Measurements from ENCODE around the gene OR2AJ1. TPM values are rescaled to one million over a fixed set of nuclear protein-coding genes. Genes with fewer than 3 reads are reported as not detected.
A peak's percentile ranks its signal among the peaks of the same experiment; 100 is the strongest.
"Not testable (repeated sequence)": the region's sequence is repeated elsewhere in the genome, so short reads cannot be mapped to it uniquely, and the experiment has no call there.

Gene OR2AJ1
- total RNA-seq, 2 donors from 2014 or later, result not detected

GRCh38 chr1:247933989-247934388, 9.3 kb downstream of the OR2AJ1 start:
- no peak overlapping the region for H3K27ac ChIP-seq
- H3K9me3 ChIP-seq, result no peaks in the 10 kb centered on the region
- H3K4me1 ChIP-seq (replicated peaks), result no peaks in the 10 kb centered on the region
- H3K4me3 ChIP-seq, result no peak overlapping the region
- no peak for TF ChIP-seq CTCF (IDR thresholded peaks at IDR 0.05)
- no peak for TF ChIP-seq POLR2A (IDR thresholded peaks at IDR 0.05)
- TF ChIP-seq POLR2AphosphoS5 (IDR thresholded peaks at IDR 0.05), result no peak
- H3K27me3 ChIP-seq (replicated peaks; ENCODE audit: insufficient read depth), result no peaks in the 10 kb centered on the region
- no peaks in the 10 kb centered on the region for H3K36me3 ChIP-seq
- 91% methylated on average over 8 of the region's 8 CpGs for whole genome bisulfite sequencing
- no peak for DNase-seq (ENCODE audit: low spot score)
- intact Hi-C loops (cut with DNase I), result no loop called here

GRCh38 chr1:247935781-247936180, 11.1 kb downstream of the OR2AJ1 start:
- Histone ChIP-seq H3K4me3 (no peak overlapping the region), H3K9me3 (no peaks in the 10 kb centered on the region), H3K27me3 (replicated peaks; ENCODE audit: insufficient read depth) (no peaks in the 10 kb centered on the region), H3K27ac (no peak overlapping the region), H3K4me1 (replicated peaks) (no peaks in the 10 kb centered on the region), H3K36me3 (no peaks in the 10 kb centered on the region)
- TF ChIP-seq CTCF (IDR thresholded peaks at IDR 0.05) (no peak), POLR2A (IDR thresholded peaks at IDR 0.05) (no peak), POLR2AphosphoS5 (IDR thresholded peaks at IDR 0.05) (no peak)
- WGBS, result 93% methylated on average over 9 of the region's 9 CpGs
- intact Hi-C loops (cut with DNase I), result no loop called here
- DNase-seq (ENCODE audit: low spot score), result no peak

GRCh38 chr1:247936415-247936814, 11.7 kb downstream of the OR2AJ1 start:
- no peak for TF ChIP-seq POLR2AphosphoS5 (IDR thresholded peaks at IDR 0.05)
- TF ChIP-seq POLR2A (IDR thresholded peaks at IDR 0.05), result no peak
- TF ChIP-seq CTCF (IDR thresholded peaks at IDR 0.05), result no peak
- intact Hi-C loops (cut with DNase I), result no loop called here
- Histone ChIP-seq H3K4me3 (no peak overlapping the region), H3K36me3 (no peaks in the 10 kb centered on the region), H3K27ac (no peak overlapping the region), H3K27me3 (replicated peaks; ENCODE audit: insufficient read depth) (no peaks in the 10 kb centered on the region), H3K4me1 (replicated peaks) (no peaks in the 10 kb centered on the region), H3K9me3 (no peaks in the 10 kb centered on the region)
- DNase-seq (ENCODE audit: low spot score), result no peak
- WGBS, result 90% methylated on average over 18 of the region's 18 CpGs

GRCh38 chr1:247936965-247937734, 12.5 kb downstream of the OR2AJ1 start:
- H3K36me3 ChIP-seq; H3K27me3 ChIP-seq (replicated peaks; ENCODE audit: insufficient read depth); H3K27ac ChIP-seq; intact Hi-C loops (cut with DNase I); H3K4me1 ChIP-seq (replicated peaks); H3K9me3 ChIP-seq: not testable (repeated sequence)
- 19% methylated on average over 41 of the region's 44 CpGs for WGBS
- peak overlapping the region; percentile 11 to 25 for H3K4me3 ChIP-seq
- peak in 3 of 4 experiments; percentile 42 to 74 (median 62) for TF ChIP-seq CTCF (IDR thresholded peaks at IDR 0.05)
- TF ChIP-seq POLR2AphosphoS5 (IDR thresholded peaks at IDR 0.05), result peak; percentile 22
- DNase-seq (ENCODE audit: low spot score), result peak; percentile 35

GRCh38 chr1:247942624-247943023, 17.9 kb downstream of the OR2AJ1 start:
- H3K36me3 ChIP-seq, result no peaks in the 10 kb centered on the region
- TF ChIP-seq POLR2AphosphoS5 (IDR thresholded peaks at IDR 0.05) (no peak), POLR2A (IDR thresholded peaks at IDR 0.05) (no peak), CTCF (IDR thresholded peaks at IDR 0.05) (no peak)
- H3K9me3 ChIP-seq, result no peaks in the 10 kb centered on the region
- intact Hi-C loops (cut with DNase I), result no loop called here
- no peaks in the 10 kb centered on the region for H3K27me3 ChIP-seq (replicated peaks; ENCODE audit: insufficient read depth)
- WGBS, result 89% methylated on average over 6 of the region's 6 CpGs
- H3K4me1 ChIP-seq (replicated peaks), result no peaks in the 10 kb centered on the region
- no peak overlapping the region for H3K27ac ChIP-seq
- no peak for DNase-seq (ENCODE audit: low spot score)
- no peak overlapping the region for H3K4me3 ChIP-seq

All from prostate gland (tissue), 2 donors.